Colonic mucosa (tissue), 4 donors: ENCODE results near the gene LRMDA. TPM values are rescaled to one million over a fixed set of nuclear protein-coding genes. Genes with fewer than 3 reads are reported as not detected.

Experiments used
- DNase-seq: peaks from one replicate; pipeline ENCODE4 v3.0.0-alpha.2; 2020
- H3K27ac ChIP-seq: fragments of 200-600 bp; one replicate; pipeline ENCODE4 v1.8.0; 2021
- H3K27me3 ChIP-seq: fragments of 200-600 bp; one replicate; pipeline ENCODE4 v1.8.0; 2021
- H3K36me3 ChIP-seq: fragments of 200-600 bp; one replicate; pipeline ENCODE4 v1.8.0; 2021
- H3K4me1 ChIP-seq: fragments of 200-600 bp; one replicate; pipeline ENCODE4 v1.8.0; 2021; ENCODE audit warnings: mild to moderate bottlenecking
- H3K4me3 ChIP-seq: fragments of 200-600 bp; one replicate; pipeline ENCODE4 v1.8.0; 2021
- H3K9ac ChIP-seq, 2 donors: one replicate each; pipeline ENCODE4 v1.7.0; 2013; ENCODE audit warnings: control low read depth in 2 of 2, low read depth in 2 of 2, low read length in 2 of 2
- H3K9me3 ChIP-seq: fragments of 200-600 bp; one replicate; pipeline ENCODE4 v1.8.0; 2021
- intact Hi-C: fragments of 100-400 bp; cut with DNase I; formaldehyde crosslinking; loops from one replicate; pipeline ENCODE4 v1.14.1; 2022
- total RNA-seq, 2 donors: library from RNA; stranded (reverse); fragmentation: NEBNext Ultra II Directional in 1 of 2; extraction: Animal tissue kit (Norgen Biotek cat#: 25700) in 1 of 2; gene quantifications; one replicate each; pipeline ENCODE4 v1.2.1, GENCODE V29; 2021
- TF ChIP-seq, protein P1 (sequence below): fragments of 200-600 bp; IDR thresholded peaks from one replicate; pipeline ENCODE4 v1.8.0; 2022; ENCODE audit warnings: antibody characterized with exemption, mild to moderate bottlenecking
- donor health status: healthy.
- donor health status: DM: no; HTN: no; CAD: no.
- donor health status: DM: no; HTN: no; CAD: no.

The LRMDA gene
- total RNA-seq: 1 to 10 TPM; 2.5 to 5.2 TPM

DNA sequence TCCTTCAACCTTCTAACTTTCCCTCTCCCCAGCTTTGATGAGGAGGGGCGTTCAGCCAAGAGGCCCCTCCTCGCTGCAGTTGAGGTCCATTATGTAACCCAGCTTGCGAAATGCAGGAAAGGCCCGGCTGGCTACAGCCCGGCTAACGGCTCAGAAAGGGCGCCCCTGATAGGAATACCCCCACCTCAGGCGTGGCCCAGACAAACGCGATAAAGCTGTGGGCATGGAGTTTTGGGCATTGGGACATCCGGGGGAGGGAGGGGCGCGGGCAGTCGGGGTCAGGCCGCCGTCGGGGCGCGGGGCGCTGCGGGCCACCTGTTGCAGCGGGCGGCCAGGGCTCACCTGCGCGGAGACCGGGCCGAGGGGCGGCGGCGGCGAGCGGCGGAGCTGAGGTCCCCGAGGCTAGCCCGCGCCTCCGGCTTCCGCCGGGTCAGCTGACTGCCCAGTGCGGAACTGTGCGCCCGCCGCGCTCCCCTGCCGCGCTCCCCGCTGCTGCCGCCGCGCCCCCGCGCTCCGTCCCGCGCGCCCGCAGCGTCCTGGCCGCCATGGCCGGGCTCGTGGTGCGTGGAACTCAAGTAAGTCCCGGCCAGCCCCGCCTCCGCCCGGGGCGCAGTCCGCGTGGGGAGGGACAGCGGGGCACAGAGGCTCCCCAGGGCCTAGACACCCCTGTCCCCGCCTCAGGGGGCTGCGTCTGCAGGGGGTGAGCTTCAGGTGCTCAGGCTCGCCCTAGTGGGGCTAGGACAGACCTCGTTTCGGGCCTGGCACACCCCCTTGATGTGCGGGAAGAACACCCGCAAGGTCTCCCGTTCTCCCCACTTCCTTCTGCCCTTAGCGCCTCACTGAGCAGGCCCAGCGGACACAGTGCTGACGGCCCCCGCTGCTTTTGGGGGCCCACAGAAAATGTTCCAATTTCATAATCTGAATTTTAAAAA lies at the start of gene LRMDA:
TSS of gene LRMDA (plus strand) at position 445 of the 932 bp plus-strand sequence.
- TF ChIP-seq, protein P1, sequence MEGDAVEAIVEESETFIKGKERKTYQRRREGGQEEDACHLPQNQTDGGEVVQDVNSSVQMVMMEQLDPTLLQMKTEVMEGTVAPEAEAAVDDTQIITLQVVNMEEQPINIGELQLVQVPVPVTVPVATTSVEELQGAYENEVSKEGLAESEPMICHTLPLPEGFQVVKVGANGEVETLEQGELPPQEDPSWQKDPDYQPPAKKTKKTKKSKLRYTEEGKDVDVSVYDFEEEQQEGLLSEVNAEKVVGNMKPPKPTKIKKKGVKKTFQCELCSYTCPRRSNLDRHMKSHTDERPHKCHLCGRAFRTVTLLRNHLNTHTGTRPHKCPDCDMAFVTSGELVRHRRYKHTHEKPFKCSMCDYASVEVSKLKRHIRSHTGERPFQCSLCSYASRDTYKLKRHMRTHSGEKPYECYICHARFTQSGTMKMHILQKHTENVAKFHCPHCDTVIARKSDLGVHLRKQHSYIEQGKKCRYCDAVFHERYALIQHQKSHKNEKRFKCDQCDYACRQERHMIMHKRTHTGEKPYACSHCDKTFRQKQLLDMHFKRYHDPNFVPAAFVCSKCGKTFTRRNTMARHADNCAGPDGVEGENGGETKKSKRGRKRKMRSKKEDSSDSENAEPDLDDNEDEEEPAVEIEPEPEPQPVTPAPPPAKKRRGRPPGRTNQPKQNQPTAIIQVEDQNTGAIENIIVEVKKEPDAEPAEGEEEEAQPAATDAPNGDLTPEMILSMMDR: no peak
- no peaks in the 10 kb centered on the region for H3K9me3 ChIP-seq
- no peaks in the 10 kb centered on the region for H3K27me3 ChIP-seq
- intact Hi-C loops: no loop called here
- H3K36me3 ChIP-seq: no peaks in the 10 kb centered on the region
- peak; percentile 41 for DNase-seq
- peak within 1 kb of the TSS; percentile 37 to 57 for H3K9ac ChIP-seq
- no peaks in the 10 kb centered on the region for H3K4me1 ChIP-seq
- peak within 1 kb of the TSS; percentile 36 for H3K27ac ChIP-seq
- peak within 1 kb of the TSS; percentile 52 for H3K4me3 ChIP-seq

DNA sequence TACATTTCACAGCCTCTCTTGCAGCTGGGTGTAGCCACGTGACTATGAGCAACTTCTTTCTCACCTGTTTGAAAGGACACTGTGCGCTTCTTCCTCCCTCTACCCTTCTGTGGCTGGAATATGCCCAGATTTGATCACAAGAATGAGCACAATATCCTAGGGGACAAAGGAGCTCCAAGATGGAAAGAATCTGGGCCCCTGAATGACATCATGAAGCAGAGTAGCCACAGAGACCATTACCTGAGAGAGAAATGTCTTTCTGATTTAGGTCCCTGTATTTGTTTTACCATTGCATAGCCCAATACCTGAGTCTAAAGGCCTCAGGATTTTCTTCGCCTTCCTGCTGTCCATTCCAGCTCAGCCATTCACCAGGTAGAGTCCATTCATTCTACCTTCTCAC lies 45.3 kb upstream of the LRMDA start:
- H3K4me3 ChIP-seq: no peak overlapping the region
- no peaks in the 10 kb centered on the region for H3K9me3 ChIP-seq
- H3K27me3 ChIP-seq: no peaks in the 10 kb centered on the region
- TF ChIP-seq, protein P1: no peak
- no peaks in the 10 kb centered on the region for H3K36me3 ChIP-seq
- intact Hi-C loops: no loop called here
- H3K4me1 ChIP-seq: no peaks in the 10 kb centered on the region
- DNase-seq: no peak
- no peak overlapping the region for H3K27ac ChIP-seq
- H3K9ac ChIP-seq: no peak overlapping the region

DNA sequence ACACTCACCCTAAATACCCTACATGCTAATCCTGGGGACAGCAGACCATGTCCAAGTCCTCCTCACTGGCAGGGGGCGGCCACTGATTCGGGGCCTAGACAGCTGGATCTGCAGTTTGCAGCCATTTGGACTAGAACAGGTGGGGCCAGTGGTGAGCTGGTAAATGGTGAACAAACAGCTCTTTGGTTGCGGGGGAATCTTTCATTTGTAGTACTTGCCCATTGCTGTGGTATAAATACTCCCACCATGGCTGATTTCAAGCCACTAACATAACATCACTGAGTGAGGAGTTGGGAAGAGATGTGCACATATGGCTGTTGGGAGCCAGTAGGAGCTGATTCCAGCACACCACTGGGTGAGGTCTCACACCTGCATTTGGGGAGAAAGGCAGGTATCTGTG lies 43.3 kb upstream of the LRMDA start:
- no peaks in the 10 kb centered on the region for H3K27me3 ChIP-seq
- no peak overlapping the region for H3K9ac ChIP-seq
- TF ChIP-seq, protein P1: no peak
- no peaks in the 10 kb centered on the region for H3K4me1 ChIP-seq
- H3K4me3 ChIP-seq: no peak overlapping the region
- no peaks in the 10 kb centered on the region for H3K9me3 ChIP-seq
- no peak overlapping the region for H3K27ac ChIP-seq
- DNase-seq: no peak
- no peaks in the 10 kb centered on the region for H3K36me3 ChIP-seq
- intact Hi-C loops: no loop called here

DNA sequence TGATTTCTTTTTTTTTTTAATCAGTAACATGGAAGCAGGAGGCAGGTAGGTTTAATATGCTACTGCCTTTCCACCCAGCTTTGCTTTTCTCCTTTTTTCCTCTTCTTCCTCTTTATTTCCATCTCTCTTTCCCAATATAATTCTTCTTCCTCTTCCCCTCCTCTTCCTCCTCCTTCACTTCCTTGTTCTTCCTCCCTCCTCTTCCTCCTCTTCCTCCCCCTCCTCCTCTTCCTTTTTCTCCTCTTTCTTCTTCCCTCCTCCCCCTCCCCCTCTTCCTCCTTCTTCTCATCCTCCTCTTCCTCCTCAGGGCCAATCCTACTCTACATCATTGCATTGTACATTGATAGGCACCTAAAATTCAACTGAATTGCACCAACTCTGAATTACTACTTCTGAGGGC lies 41.2 kb upstream of the LRMDA start:
- TF ChIP-seq, protein P1: no peak
- H3K4me3 ChIP-seq: no peak overlapping the region
- no peak for DNase-seq
- H3K27ac ChIP-seq: no peak overlapping the region
- no peaks in the 10 kb centered on the region for H3K36me3 ChIP-seq
- no peak overlapping the region for H3K9ac ChIP-seq
- intact Hi-C loops: loop anchor here (5.0 to 10.0 kb wide), 2 partner anchors 93 to 915 kb away; no protein-coding TSS in a partner anchor
- H3K27me3 ChIP-seq: no peaks in the 10 kb centered on the region
- no peaks in the 10 kb centered on the region for H3K9me3 ChIP-seq
- H3K4me1 ChIP-seq: no peaks in the 10 kb centered on the region

- intact Hi-C loops: loop anchor here (5.0 to 10.0 kb wide), 2 partner anchors 95 to 913 kb away; no protein-coding TSS in a partner anchor
- H3K27ac ChIP-seq: no peak overlapping the region
- no peak overlapping the region for H3K4me3 ChIP-seq
- H3K36me3 ChIP-seq: no peaks in the 10 kb centered on the region
- H3K9ac ChIP-seq: no peak overlapping the region
- H3K27me3 ChIP-seq: peaks cover 6% of the 10 kb centered on the region
- DNase-seq: no peak
- H3K9me3 ChIP-seq: no peaks in the 10 kb centered on the region
- TF ChIP-seq, protein P1: no peak
- peaks cover 3% of the 10 kb centered on the region for H3K4me1 ChIP-seq
Observed at GRCh38 chr10:75392271-75392670, 39.2 kb upstream of the LRMDA start.
